ENCODE measurements around the gene SLMAP. TPM values are rescaled to one million over a fixed set of nuclear protein-coding genes. Genes with fewer than 3 reads are reported as not detected.

SLMAP gene
- total and polyA plus RNA-seq, 2 of the 13 experiments (the other 11 are each of a cell fraction or from before 2014, with no cell fraction given) = 24.0 to 48.3 TPM

- peak; percentile 62; the same call in 1 of the 2 replicates for TF ChIP-seq ZNF281 (CRISPR knock-in tag; IDR thresholded peaks at IDR 0.05; ENCODE audit: borderline replicate concordance)
- no peak for TF ChIP-seq ZNF782 (CRISPR knock-in tag; IDR thresholded peaks at IDR 0.05; ENCODE audit: borderline replicate concordance)
- TF ChIP-seq ZNF558 (CRISPR knock-in tag; IDR thresholded peaks at IDR 0.05; ENCODE audit: borderline replicate concordance) = peak; percentile 58; the same call in 1 of the 2 replicates
- no peak for TF ChIP-seq REXO4 (CRISPR knock-in tag; IDR thresholded peaks at IDR 0.05; ENCODE audit: borderline replicate concordance)
- TF ChIP-seq ZMYM2 (CRISPR knock-in tag; IDR thresholded peaks at IDR 0.05) = peak; percentile 99
- TF ChIP-seq ELF3 (CRISPR knock-in tag; IDR thresholded peaks at IDR 0.05) = peak; percentile 76
- no peak for TF ChIP-seq POLR2G (IDR thresholded peaks at IDR 0.05; ENCODE audit: low read depth, low read length)
- TF ChIP-seq IRF2 (CRISPR knock-in tag; IDR thresholded peaks at IDR 0.05) = peak; percentile 81; the same call in 1 of the 2 replicates
- peak; percentile 70 for TF ChIP-seq THAP11 (CRISPR knock-in tag; IDR thresholded peaks at IDR 0.05)
- TF ChIP-seq MYC (CRISPR knock-in tag; IDR thresholded peaks at IDR 0.05; ENCODE audit: borderline replicate concordance) = peak; percentile 73; the same call in 1 of the 2 replicates
- TF ChIP-seq ZNF768 (CRISPR knock-in tag; IDR thresholded peaks at IDR 0.05) = no peak
- peak in 1 of 2 experiments; percentile 56; a peak in 1 of 4 replicates for TF ChIP-seq HMGXB4 (CRISPR knock-in tag; IDR thresholded peaks at IDR 0.05; ENCODE audit: borderline replicate concordance in 1 of 2, low read depth in 1 of 2)
- TF ChIP-seq MAZ (IDR thresholded peaks at IDR 0.05; ENCODE audit: borderline replicate concordance, low read depth, low read length) = peak; percentile 43; the same call in 1 of the 2 replicates
- 0 out of 2 replicates have a peak, but pooled peaks have one; percentile 56 for TF ChIP-seq MAZ (CRISPR knock-in tag; IDR thresholded peaks at IDR 0.05; ENCODE audit: low read depth)
- TF ChIP-seq ZNF609 (CRISPR knock-in tag; IDR thresholded peaks at IDR 0.05; ENCODE audit: borderline replicate concordance) = peak; percentile 95
- TF ChIP-seq ZSCAN20 (CRISPR knock-in tag; IDR thresholded peaks at IDR 0.05; ENCODE audit: borderline replicate concordance) = 0 out of 2 replicates have a peak, but pooled peaks have one; percentile 8
- no peak for TF ChIP-seq ZNF446 (CRISPR knock-in tag; IDR thresholded peaks at IDR 0.05)
- TF ChIP-seq ZNF282 (IDR thresholded peaks at IDR 0.05; ENCODE audit: partially characterized antibody) = no peak
Observed at GRCh38 chr3:57961177-57961827, 205.2 kb downstream of the SLMAP start (continued).
